ENCODE measurements around the gene KATNB1. TPM values are rescaled to one million over a fixed set of nuclear protein-coding genes. Genes with fewer than 3 reads are reported as not detected.

KATNB1 gene
- total RNA-seq, 2 donors from 2014 or later = 9.0 to 16.2 TPM

- DNase-seq (ENCODE audit: low spot score) = no peak
- no peak for ATAC-seq (ENCODE audit: insufficient number of reproducible peaks, low FRiP score, low read depth)
- Histone ChIP-seq H3K27me3 (replicated peaks; ENCODE audit: insufficient read depth) (no peaks in the 10 kb centered on the region), H3K27ac (no peak overlapping the region), H3K9me3 (no peaks in the 10 kb centered on the region), H3K4me1 (ENCODE audit: control insufficient read depth in 1 of 2, low read depth in 2 of 2) (no peaks in the 10 kb centered on the region), H3K4me3 (no peak overlapping the region), H3K36me3 (peaks cover 27% of the 10 kb centered on the region)
- TF ChIP-seq, protein P1, sequence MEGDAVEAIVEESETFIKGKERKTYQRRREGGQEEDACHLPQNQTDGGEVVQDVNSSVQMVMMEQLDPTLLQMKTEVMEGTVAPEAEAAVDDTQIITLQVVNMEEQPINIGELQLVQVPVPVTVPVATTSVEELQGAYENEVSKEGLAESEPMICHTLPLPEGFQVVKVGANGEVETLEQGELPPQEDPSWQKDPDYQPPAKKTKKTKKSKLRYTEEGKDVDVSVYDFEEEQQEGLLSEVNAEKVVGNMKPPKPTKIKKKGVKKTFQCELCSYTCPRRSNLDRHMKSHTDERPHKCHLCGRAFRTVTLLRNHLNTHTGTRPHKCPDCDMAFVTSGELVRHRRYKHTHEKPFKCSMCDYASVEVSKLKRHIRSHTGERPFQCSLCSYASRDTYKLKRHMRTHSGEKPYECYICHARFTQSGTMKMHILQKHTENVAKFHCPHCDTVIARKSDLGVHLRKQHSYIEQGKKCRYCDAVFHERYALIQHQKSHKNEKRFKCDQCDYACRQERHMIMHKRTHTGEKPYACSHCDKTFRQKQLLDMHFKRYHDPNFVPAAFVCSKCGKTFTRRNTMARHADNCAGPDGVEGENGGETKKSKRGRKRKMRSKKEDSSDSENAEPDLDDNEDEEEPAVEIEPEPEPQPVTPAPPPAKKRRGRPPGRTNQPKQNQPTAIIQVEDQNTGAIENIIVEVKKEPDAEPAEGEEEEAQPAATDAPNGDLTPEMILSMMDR (IDR thresholded peaks at IDR 0.05) = no peak
Measured at GRCh38 chr16:57752203-57752580, 16.6 kb downstream of the KATNB1 start.

GRCh38 chr16:57752581-57753447 is 17.2 kb downstream of the KATNB1 start:
- Histone ChIP-seq H3K27ac (no peak overlapping the region), H3K4me3 (no peak overlapping the region), H3K36me3 (peaks cover 23% of the 10 kb centered on the region), H3K9me3 (no peaks in the 10 kb centered on the region), H3K27me3 (replicated peaks; ENCODE audit: insufficient read depth) (no peaks in the 10 kb centered on the region), H3K4me1 (ENCODE audit: control insufficient read depth in 1 of 2, low read depth in 2 of 2) (no peaks in the 10 kb centered on the region)
- no peak for DNase-seq (ENCODE audit: low spot score)
- TF ChIP-seq, protein P1 (IDR thresholded peaks at IDR 0.05) = no peak
- no peak for ATAC-seq (ENCODE audit: insufficient number of reproducible peaks, low FRiP score, low read depth)

DNA sequence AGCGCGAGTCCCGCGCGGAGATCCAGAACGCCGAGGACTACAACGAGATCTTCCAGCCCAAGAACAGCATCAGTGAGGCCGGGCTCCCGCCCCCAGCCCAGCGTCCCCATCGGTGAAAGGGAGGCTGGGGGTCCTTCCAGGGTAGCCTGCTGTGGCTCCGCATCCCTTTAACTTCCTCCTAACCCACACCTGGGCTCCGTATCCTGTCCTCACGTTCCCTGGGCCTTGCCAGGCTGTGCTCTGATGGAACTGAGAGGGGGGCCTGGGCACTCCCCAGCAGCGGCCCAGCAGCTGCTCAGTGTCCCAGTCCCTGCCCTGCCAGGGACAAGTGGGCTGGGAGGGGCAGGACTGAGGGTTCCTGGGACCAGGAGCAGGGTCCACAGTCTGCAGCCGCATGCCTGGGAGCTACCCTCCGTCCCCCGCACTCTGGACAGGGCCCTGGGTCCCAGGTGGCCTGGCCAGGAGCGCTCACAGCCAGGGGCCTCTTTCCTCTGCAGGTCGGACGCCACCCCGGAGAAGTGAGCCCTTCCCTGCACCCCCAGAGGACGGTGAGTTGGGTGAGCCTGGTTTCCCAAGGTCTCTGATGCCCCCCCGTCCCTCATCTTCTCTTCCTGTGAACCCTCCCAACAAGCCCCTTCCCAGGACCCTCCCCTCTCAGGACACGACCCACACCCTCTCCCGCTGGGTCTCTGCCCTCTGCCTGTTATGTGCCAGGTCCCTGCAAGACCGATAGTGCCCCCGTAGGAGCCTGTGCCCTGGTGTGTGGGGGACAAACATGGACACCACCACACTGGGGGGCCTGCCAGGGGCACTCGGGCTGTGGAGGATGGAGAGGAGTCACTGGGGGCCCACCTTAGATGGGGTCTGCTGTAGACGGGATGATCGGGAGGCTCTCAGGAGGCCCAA is 18.1 kb downstream of the KATNB1 start:
- Histone ChIP-seq H3K4me1 (ENCODE audit: control insufficient read depth in 1 of 2, low read depth in 2 of 2) (no peaks in the 10 kb centered on the region), H3K27me3 (replicated peaks; ENCODE audit: insufficient read depth) (no peaks in the 10 kb centered on the region), H3K9me3 (no peaks in the 10 kb centered on the region), H3K4me3 (no peak overlapping the region), H3K36me3 (peaks cover 23% of the 10 kb centered on the region), H3K27ac (no peak overlapping the region)
- TF ChIP-seq, protein P1 (IDR thresholded peaks at IDR 0.05) = no peak
- ATAC-seq (ENCODE audit: insufficient number of reproducible peaks, low FRiP score, low read depth) (no peak), DNase-seq (ENCODE audit: low spot score) (no peak)

DNA sequence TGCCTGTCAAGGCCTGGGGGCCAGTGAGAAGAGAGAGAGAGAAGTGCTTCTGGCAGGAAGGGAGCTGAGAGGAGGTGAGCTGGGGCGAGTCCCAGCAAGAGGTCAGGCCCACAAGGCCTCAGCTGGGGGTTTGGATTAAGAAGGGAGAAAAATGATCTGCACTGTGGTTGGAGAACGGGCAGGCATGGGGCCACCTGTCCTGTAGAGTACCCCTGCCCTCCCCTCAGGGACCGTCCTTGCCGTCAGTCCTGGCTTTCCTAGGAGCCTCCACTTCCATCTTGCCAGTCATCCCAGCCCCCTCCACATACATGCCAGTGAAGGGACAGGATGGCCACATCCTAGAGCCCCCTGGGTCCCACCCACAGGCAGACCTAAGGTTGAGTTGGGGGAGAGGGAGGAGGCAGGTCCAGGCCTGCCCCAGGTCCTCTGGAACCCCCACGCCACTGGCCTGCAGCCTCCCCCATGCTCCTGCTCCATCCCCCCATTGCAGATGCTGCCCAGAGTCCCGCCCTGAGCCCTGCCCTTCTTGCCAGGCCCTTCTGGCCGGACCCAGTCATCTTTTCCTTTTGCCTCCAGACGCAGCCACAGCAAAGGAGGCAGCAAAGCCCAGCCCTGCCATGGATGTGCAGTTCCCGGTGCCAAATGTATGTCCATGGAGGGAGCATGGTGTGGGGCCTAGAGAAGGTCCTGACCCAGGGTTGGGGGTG is 18.9 kb downstream of the KATNB1 start:
- ATAC-seq (ENCODE audit: insufficient number of reproducible peaks, low FRiP score, low read depth) (no peak), DNase-seq (ENCODE audit: low spot score) (no peak)

More for the DNA sequence above, 18.9 kb downstream of the KATNB1 start:
- Histone ChIP-seq H3K4me3 (no peak overlapping the region), H3K36me3 (peaks cover 23% of the 10 kb centered on the region), H3K4me1 (ENCODE audit: control insufficient read depth in 1 of 2, low read depth in 2 of 2) (no peaks in the 10 kb centered on the region), H3K27ac (no peak overlapping the region), H3K27me3 (replicated peaks; ENCODE audit: insufficient read depth) (no peaks in the 10 kb centered on the region), H3K9me3 (no peaks in the 10 kb centered on the region)
- TF ChIP-seq, protein P1 (IDR thresholded peaks at IDR 0.05) = no peak
